Kidney (tissue), 14 donors: ENCODE measurements around the gene UNC5A. TPM values are rescaled to one million over a fixed set of nuclear protein-coding genes. Genes with fewer than 3 reads are reported as not detected.

ENCODE experiments used
- DNase-seq, 5 donors: peaks; one replicate each; pipeline ENCODE4 v3.0.0-alpha.2; 2013 to 2020
- FAIRE-seq: peaks from 2 replicates; lab custom pipeline; 2012; peaks lifted over from hg19 to GRCh38; lab: Jason Lieb, UNC
- H3K27ac ChIP-seq, 2 donors: one replicate each; pipeline ENCODE4 v1.7.0; 2013; ENCODE audit warnings: low read depth in 2 of 2, low read length in 2 of 2, inconsistent platforms in 1 of 2
- H3K27me3 ChIP-seq: one replicate; pipeline ENCODE4 v1.7.1; 2013; ENCODE audit warnings: low read length, inconsistent platforms; ENCODE audit not compliant: control insufficient read depth, insufficient read depth
- H3K36me3 ChIP-seq, 3 donors: one replicate each; pipeline versions ENCODE4 v1.7.0 to v1.7.1; 2013; ENCODE audit warnings: low read length in 3 of 3, control low read depth in 1 of 3, inconsistent platforms in 1 of 3; ENCODE audit not compliant: insufficient read depth in 3 of 3, control insufficient read depth in 2 of 3
- H3K4me1 ChIP-seq, 3 donors: one replicate each; pipeline versions ENCODE4 v1.7.0 to v1.7.1; 2013; ENCODE audit warnings: low read length in 3 of 3, inconsistent platforms in 1 of 3, low read depth in 1 of 3; ENCODE audit not compliant: control insufficient read depth in 2 of 3, insufficient read depth in 2 of 3
- H3K4me3 ChIP-seq, 3 donors: one replicate each; pipeline versions ENCODE4 v1.7.0 to v1.8.1; 2013; ENCODE audit warnings: low read length in 3 of 3, control low read depth in 1 of 3, inconsistent platforms in 1 of 3
- H3K9ac ChIP-seq, 3 donors: one replicate each; pipeline versions ENCODE4 v1.7.0 to v1.7.1; 2013; ENCODE audit warnings: low read length in 3 of 3, control low read depth in 1 of 3, inconsistent platforms in 1 of 3
- H3K9me3 ChIP-seq, 3 donors: one replicate each; pipeline versions ENCODE4 v1.7.0 to v1.7.1; 2013; ENCODE audit warnings: low read length in 3 of 3, control low read depth in 1 of 3, inconsistent platforms in 1 of 3; ENCODE audit not compliant: control insufficient read depth in 2 of 3, insufficient read depth in 1 of 3
- intact Hi-C: fragments of 100-400 bp; cut with DNase I; formaldehyde crosslinking; loops from one replicate; pipeline ENCODE4 v1.11.1; 2022
- polyA plus RNA-seq: library from polyadenylated mRNA; stranded (reverse); fragments of 350-450 nt; fragmentation: Illumina TruSeq; extraction: RNeasy Lipid Tissue Mini Kit (QIAGEN cat#74804); gene quantifications from one replicate; pipeline ENCODE4 v1.2.3, GENCODE V29; 2014; ENCODE audit warnings: low read depth, low replicate concordance; ENCODE audit not compliant: insufficient read depth
- total RNA-seq: library from RNA; stranded (reverse); fragmentation: NEBNext Ultra II Directional; extraction: Animal tissue kit (Norgen Biotek cat#: 25700); gene quantifications from one replicate; pipeline ENCODE4 v1.2.1, GENCODE V29; 2021
- TF ChIP-seq, protein P1 (sequence below): IDR thresholded peaks from 3 replicates; pipeline ENCODE4 v1.5.1; 2012; ENCODE audit warnings: mild to moderate bottlenecking, moderate library complexity, borderline replicate concordance; ENCODE audit not compliant: insufficient read depth; ENCODE audit errors: extremely low read depth
- donor health status: control.
- donor health status: control.
- donor health status: control.
- donor health status: control.
- donor health status: control.
- donor health status: DM: yes; HTN: yes; CAD: no.
- donor health status: Normal renal cell carcinoma (clear cell type).

The UNC5A gene
- total and polyA plus RNA-seq, 2 donors from 2014 or later, result 1.5 TPM; not detected in 1

DNA sequence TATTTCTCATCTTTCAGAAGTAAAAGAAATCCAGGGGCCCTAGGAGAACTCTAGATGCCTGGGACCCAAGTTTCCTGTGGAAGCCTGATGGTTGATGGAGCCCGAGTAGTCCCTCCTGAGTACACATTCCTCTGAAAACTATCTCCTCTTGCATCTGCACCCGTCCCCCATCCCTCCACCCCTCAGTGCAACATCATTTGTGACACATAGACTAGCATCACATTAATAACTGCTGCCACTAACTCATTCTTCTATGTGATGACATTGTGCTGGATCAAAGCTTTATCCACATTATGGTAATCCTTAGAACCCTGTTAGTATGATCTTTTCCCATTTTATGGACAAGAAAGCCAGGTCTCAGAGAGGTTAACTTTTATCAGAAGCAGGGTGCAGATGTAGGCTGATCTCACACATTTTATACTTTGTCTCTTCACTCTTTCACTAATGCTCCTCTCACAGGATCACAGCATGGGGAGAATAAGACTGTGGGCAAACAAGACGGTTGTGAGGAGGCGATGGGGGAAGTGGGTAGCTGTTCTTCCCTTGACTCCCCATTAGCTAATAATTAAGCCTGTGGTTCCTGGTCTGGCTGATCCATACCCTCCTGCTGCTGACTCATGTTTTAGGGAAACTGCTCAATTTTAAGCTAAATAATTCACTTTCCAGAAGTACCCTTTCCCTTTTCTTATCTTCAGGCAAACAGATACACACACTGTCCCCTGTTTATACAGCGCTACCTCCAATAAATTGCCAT lies 92.7 kb downstream of the UNC5A start:
- Histone ChIP-seq H3K4me3 (no peak overlapping the region), H3K9me3 (no peaks in the 10 kb centered on the region), H3K36me3 (peaks cover 12 to 37% (median 35%) of the 10 kb centered on the region in 3 donors), H3K27ac (no peak overlapping the region), H3K9ac (no peak overlapping the region), H3K27me3 (no peaks in the 10 kb centered on the region), H3K4me1 (peaks cover 0 to 2% (median 0%) of the 10 kb centered on the region in 3 donors)
- TF ChIP-seq, protein P1, sequence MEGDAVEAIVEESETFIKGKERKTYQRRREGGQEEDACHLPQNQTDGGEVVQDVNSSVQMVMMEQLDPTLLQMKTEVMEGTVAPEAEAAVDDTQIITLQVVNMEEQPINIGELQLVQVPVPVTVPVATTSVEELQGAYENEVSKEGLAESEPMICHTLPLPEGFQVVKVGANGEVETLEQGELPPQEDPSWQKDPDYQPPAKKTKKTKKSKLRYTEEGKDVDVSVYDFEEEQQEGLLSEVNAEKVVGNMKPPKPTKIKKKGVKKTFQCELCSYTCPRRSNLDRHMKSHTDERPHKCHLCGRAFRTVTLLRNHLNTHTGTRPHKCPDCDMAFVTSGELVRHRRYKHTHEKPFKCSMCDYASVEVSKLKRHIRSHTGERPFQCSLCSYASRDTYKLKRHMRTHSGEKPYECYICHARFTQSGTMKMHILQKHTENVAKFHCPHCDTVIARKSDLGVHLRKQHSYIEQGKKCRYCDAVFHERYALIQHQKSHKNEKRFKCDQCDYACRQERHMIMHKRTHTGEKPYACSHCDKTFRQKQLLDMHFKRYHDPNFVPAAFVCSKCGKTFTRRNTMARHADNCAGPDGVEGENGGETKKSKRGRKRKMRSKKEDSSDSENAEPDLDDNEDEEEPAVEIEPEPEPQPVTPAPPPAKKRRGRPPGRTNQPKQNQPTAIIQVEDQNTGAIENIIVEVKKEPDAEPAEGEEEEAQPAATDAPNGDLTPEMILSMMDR, result no peak
- intact Hi-C loops, result no loop called here
- peak in 1 of 5 donors; percentile 11 for DNase-seq
- FAIRE-seq, result no peak

DNA sequence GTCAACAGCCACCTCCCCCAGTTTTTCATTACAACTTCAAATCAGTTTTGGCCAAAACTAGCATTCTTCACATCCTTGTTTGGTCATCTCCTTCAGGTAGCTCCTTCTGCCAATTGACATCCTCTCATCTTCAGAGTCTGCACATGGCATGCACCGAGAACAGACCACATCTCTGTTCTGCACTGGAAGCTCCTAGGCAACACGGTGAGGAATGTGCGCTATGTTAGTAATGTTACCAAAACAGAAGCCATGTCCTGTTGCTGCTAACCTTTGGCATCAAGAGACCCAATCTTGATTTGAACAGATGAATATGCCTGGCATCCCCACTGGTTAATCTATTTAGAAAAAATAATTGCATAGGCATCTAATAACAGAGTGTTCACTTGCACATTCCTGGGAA lies 93.9 kb downstream of the UNC5A start:
- TF ChIP-seq, protein P1, result no peak
- intact Hi-C loops, result no loop called here

DNA sequence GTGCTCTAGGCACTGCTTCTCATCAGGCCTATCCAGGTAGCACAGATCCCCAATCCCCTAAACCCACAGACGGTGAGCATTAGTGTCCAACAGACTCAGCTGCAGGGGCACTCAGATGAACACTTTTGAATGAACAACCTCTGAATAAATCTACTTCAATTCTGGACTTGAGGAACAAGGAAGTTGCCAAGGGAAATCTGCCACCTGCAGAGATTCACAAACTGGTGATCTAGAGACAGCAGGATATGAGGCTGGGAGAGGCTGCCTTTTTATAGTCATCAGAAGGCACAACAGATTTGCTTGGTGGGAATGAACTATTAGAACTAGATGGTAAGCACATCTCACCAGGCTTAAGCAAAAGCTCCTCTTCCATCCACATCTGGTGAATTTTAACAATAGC lies 95.8 kb downstream of the UNC5A start:
- Histone ChIP-seq H3K27ac (no peak overlapping the region), H3K4me3 (no peak overlapping the region), H3K9me3 (no peaks in the 10 kb centered on the region), H3K27me3 (no peaks in the 10 kb centered on the region), H3K9ac (no peak overlapping the region), H3K4me1 (no peaks in the 10 kb centered on the region), H3K36me3 (peaks cover 14 to 40% (median 37%) of the 10 kb centered on the region in 3 donors)
- no peak for FAIRE-seq
- intact Hi-C loops, result no loop called here
- TF ChIP-seq, protein P1, result no peak
- DNase-seq, result no peak

More for the DNA sequence above, 93.9 kb downstream of the UNC5A start:
- H3K4me1 ChIP-seq, result peaks cover 0 to 2% (median 0%) of the 10 kb centered on the region in 3 donors
- H3K27ac ChIP-seq, result no peak overlapping the region
- peaks cover 14 to 40% (median 37%) of the 10 kb centered on the region in 3 donors for H3K36me3 ChIP-seq
- no peaks in the 10 kb centered on the region for H3K9me3 ChIP-seq
- no peaks in the 10 kb centered on the region for H3K27me3 ChIP-seq
- no peak overlapping the region for H3K4me3 ChIP-seq
- DNase-seq (no peak), FAIRE-seq (no peak)
- H3K9ac ChIP-seq, result no peak overlapping the region
